Neural progenitor cell (in vitro differentiated cells): ENCODE measurements around the gene TFAP2C.

ENCODE experiments used
- EZH2 ChIP-seq: fragments of 200-600 bp; sonication (generic); IDR thresholded peaks from 2 replicates; pipeline ENCODE4 v1.6.1; 2017; ENCODE audit warnings: antibody characterized with exemption, mild to moderate bottlenecking, moderate library complexity
- TF ChIP-seq, protein P1 (sequence below): fragments of 200-600 bp; sonication (generic); IDR thresholded peaks from 2 replicates; pipeline ENCODE4 v1.5.1; 2017; ENCODE audit warnings: antibody characterized with exemption, mild to moderate bottlenecking

DNA sequence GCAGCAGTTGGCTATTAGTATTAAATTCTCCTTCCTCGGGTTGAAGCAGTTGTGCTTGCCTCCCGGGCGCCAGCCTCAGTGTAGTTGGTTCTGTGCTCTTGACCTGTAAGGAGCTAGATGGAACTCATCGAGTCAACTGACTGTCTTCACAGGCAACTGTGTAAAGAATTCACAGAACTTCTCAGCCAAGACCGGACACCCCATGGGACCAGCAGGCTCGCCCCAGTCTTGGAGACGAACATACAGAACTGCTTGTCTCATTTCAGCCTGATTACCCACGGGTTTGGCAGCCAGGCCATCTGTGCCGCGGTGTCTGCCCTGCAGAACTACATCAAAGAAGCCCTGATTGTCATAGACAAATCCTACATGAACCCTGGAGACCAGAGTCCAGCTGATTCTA is 8.5 kb downstream of the TFAP2C start:
- TF ChIP-seq, protein P1, sequence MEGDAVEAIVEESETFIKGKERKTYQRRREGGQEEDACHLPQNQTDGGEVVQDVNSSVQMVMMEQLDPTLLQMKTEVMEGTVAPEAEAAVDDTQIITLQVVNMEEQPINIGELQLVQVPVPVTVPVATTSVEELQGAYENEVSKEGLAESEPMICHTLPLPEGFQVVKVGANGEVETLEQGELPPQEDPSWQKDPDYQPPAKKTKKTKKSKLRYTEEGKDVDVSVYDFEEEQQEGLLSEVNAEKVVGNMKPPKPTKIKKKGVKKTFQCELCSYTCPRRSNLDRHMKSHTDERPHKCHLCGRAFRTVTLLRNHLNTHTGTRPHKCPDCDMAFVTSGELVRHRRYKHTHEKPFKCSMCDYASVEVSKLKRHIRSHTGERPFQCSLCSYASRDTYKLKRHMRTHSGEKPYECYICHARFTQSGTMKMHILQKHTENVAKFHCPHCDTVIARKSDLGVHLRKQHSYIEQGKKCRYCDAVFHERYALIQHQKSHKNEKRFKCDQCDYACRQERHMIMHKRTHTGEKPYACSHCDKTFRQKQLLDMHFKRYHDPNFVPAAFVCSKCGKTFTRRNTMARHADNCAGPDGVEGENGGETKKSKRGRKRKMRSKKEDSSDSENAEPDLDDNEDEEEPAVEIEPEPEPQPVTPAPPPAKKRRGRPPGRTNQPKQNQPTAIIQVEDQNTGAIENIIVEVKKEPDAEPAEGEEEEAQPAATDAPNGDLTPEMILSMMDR = no peak
- no peak for TF ChIP-seq EZH2
